DOHH2 (cell line): ENCODE data around the gene TMEM252.

Source experiments
- H3F3A ChIP-seq: fragments of 200-600 bp; sonication (generic), shearing (Covaris generic); 2 replicates; pipeline ENCODE4 v1.6.0; 2016; ENCODE audit warnings: antibody characterized with exemption, mild to moderate bottlenecking; ENCODE audit not compliant: control insufficient read depth, insufficient read depth
- H3K27ac ChIP-seq: fragments of 200-600 bp; sonication (generic); 2 replicates; pipeline ENCODE4 v1.5.1; 2014; ENCODE audit warnings: low read depth, mild to moderate bottlenecking, low read length, moderate library complexity
- H3K27me3 ChIP-seq: fragments of 200-600 bp; sonication (generic); 2 replicates; pipeline ENCODE4 v1.6.1; 2014; ENCODE audit warnings: mild to moderate bottlenecking, low read length, mixed read lengths; ENCODE audit not compliant: control insufficient read depth
- H3K36me3 ChIP-seq: fragments of 200-600 bp; sonication (generic); 2 replicates; pipeline ENCODE4 v1.6.1; 2014; ENCODE audit warnings: mild to moderate bottlenecking, low read length, moderate library complexity, mixed read lengths; ENCODE audit not compliant: control insufficient read depth
- H3K4me1 ChIP-seq: fragments of 200-600 bp; sonication (generic); 2 replicates; pipeline ENCODE4 v1.6.1; 2014; ENCODE audit warnings: mild to moderate bottlenecking, low read length, mixed read lengths; ENCODE audit not compliant: control insufficient read depth
- H3K4me2 ChIP-seq: fragments of 200-600 bp; sonication (generic); 2 replicates; pipeline ENCODE4 v1.6.0; 2014; ENCODE audit warnings: mild to moderate bottlenecking, low read length, moderate library complexity
- H3K4me3 ChIP-seq: fragments of 200-600 bp; sonication (generic); 2 replicates; pipeline ENCODE4 v1.5.1; 2014; ENCODE audit warnings: mild to moderate bottlenecking, low read length, mixed read lengths
- H3K79me2 ChIP-seq: fragments of 200-600 bp; sonication (generic); 2 replicates; pipeline ENCODE4 v1.6.1; 2014; ENCODE audit warnings: mild to moderate bottlenecking, low read length, mixed read lengths; ENCODE audit not compliant: control insufficient read depth
- H3K9me2 ChIP-seq: fragments of 200-600 bp; sonication (generic); replicated peaks from 2 replicates; pipeline ENCODE4 v1.6.1; 2014; ENCODE audit warnings: mild to moderate bottlenecking, low read length, mixed read lengths; ENCODE audit not compliant: control insufficient read depth
- H3K9me3 ChIP-seq: fragments of 200-600 bp; sonication (generic); 2 replicates; pipeline ENCODE4 v1.6.1; 2014; ENCODE audit warnings: antibody characterized with exemption, low read length, mixed read lengths; ENCODE audit not compliant: control insufficient read depth, insufficient read depth
- H4K20me1 ChIP-seq: fragments of 200-600 bp; sonication (generic); 2 replicates; pipeline ENCODE4 v1.6.0; 2014; ENCODE audit warnings: low read depth, mild to moderate bottlenecking, antibody characterized with exemption, low read length, moderate library complexity; ENCODE audit not compliant: control insufficient read depth, insufficient read depth
- CTCF ChIP-seq: fragments of 200-600 bp; sonication (generic); IDR thresholded peaks from one replicate; pipeline ENCODE4 v1.5.1; 2014; ENCODE audit warnings: antibody characterized with exemption, mild to moderate bottlenecking, low read depth, low read length; ENCODE audit not compliant: poor library complexity, severe bottlenecking
- EZH2phosphoT487 ChIP-seq: fragments of 200-600 bp; sonication (generic); IDR thresholded peaks from 2 replicates; pipeline ENCODE4 v1.6.1; 2017; ENCODE audit warnings: borderline replicate concordance, mild to moderate bottlenecking, antibody characterized with exemption, low read length, moderate library complexity, mixed read lengths

TMEM252 gene

GRCh38 chr9:68574150-68574549, 33.5 kb upstream of the TMEM252 start:
- no peaks in the 10 kb centered on the region for H3K9me3 ChIP-seq
- H3K36me3 ChIP-seq = no peaks in the 10 kb centered on the region
- no peaks in the 10 kb centered on the region for H4K20me1 ChIP-seq
- H3K27ac ChIP-seq = no peak overlapping the region
- H3K4me1 ChIP-seq = peaks cover 11% of the 10 kb centered on the region
- no peaks in the 10 kb centered on the region for H3F3A ChIP-seq
- H3K4me2 ChIP-seq = no peak overlapping the region
- TF ChIP-seq EZH2phosphoT487 (no peak), CTCF (peak; percentile 25)
- H3K27me3 ChIP-seq = peaks cover 18% of the 10 kb centered on the region
- H3K4me3 ChIP-seq = no peak overlapping the region
- no peaks in the 10 kb centered on the region for H3K79me2 ChIP-seq
- H3K9me2 ChIP-seq = no peaks in the 10 kb centered on the region

- Histone ChIP-seq H4K20me1 (no peaks in the 10 kb centered on the region), H3K4me2 (no peak overlapping the region), H3K9me2 (no peaks in the 10 kb centered on the region), H3K4me1 (no peaks in the 10 kb centered on the region), H3K27ac (no peak overlapping the region), H3K36me3 (no peaks in the 10 kb centered on the region), H3K9me3 (no peaks in the 10 kb centered on the region), H3K27me3 (peaks cover 11% of the 10 kb centered on the region), H3K4me3 (no peak overlapping the region), H3F3A (no peaks in the 10 kb centered on the region), H3K79me2 (no peaks in the 10 kb centered on the region)
- no peak for TF ChIP-seq CTCF
- no peak for TF ChIP-seq EZH2phosphoT487
Measured at GRCh38 chr9:68567565-68567964, 26.9 kb upstream of the TMEM252 start.

GRCh38 chr9:68562461-68562860, 21.8 kb upstream of the TMEM252 start:
- Histone ChIP-seq H3F3A (no peaks in the 10 kb centered on the region), H3K36me3 (no peaks in the 10 kb centered on the region), H3K4me1 (no peaks in the 10 kb centered on the region), H3K79me2 (no peaks in the 10 kb centered on the region), H3K27ac (no peak overlapping the region), H3K9me3 (no peaks in the 10 kb centered on the region), H3K27me3 (peaks cover 10% of the 10 kb centered on the region; the same call in 1 of the 2 replicates), H3K9me2 (no peaks in the 10 kb centered on the region), H3K4me2 (no peak overlapping the region), H4K20me1 (no peaks in the 10 kb centered on the region), H3K4me3 (no peak overlapping the region)
- TF ChIP-seq EZH2phosphoT487 (no peak), CTCF (no peak)
